GM12878 (cell line): ENCODE measurements around the gene WSCD1.

Experiments
- BHLHE40 ChIP-seq, 2 experiments: fragments of 450-650 bp in 1 of 2; IDR thresholded peaks; 2 replicates each; pipeline ENCODE4 v1.6.1; 2011 to 2017; ENCODE audit warnings: low read depth in 2 of 2, borderline replicate concordance in 1 of 2, improper control_type of control experiment in 1 of 2, low read length in 1 of 2, mild to moderate bottlenecking in 1 of 2
- CBX3 ChIP-seq: fragments of 200-600 bp; sonication (generic); IDR thresholded peaks from 2 replicates; pipeline ENCODE4 v1.6.1; 2016; ENCODE audit warnings: low read depth, borderline replicate concordance
- KDM1A ChIP-seq: fragments of 200-600 bp; sonication (generic); IDR thresholded peaks from 2 replicates; pipeline ENCODE4 v1.6.1; 2016; ENCODE audit warnings: borderline replicate concordance
- SIX5 ChIP-seq: IDR thresholded peaks from 2 replicates; pipeline ENCODE4 v1.6.1; 2011; ENCODE audit warnings: mild to moderate bottlenecking, low read depth, low read length, moderate library complexity; ENCODE audit not compliant: severe bottlenecking
- TF ChIP-seq, protein P1 (sequence below), 3 experiments: IDR thresholded peaks in 2 of 3; conservative IDR thresholded peaks in 1 of 3; 2 replicates each; pipeline ENCODE4 v1.5.1; 2011; ENCODE audit warnings: low read depth in 3 of 3, low read length in 3 of 3, mild to moderate bottlenecking in 3 of 3, control low read depth in 2 of 3, moderate library complexity in 2 of 3, inconsistent platforms in 1 of 3, mixed read lengths in 1 of 3; ENCODE audit not compliant: control insufficient read depth in 2 of 3, insufficient read depth in 1 of 3; ENCODE audit errors: extremely low read depth in 1 of 3
- TF ChIP-seq, protein P2 (sequence below): fragments of 450-650 bp; IDR thresholded peaks from 2 replicates; pipeline ENCODE4 v1.6.1; 2017; ENCODE audit warnings: antibody characterized with exemption, mild to moderate bottlenecking, moderate library complexity
- TF ChIP-seq, protein P3 (sequence below): IDR thresholded peaks from 2 replicates; pipeline ENCODE4 v1.6.1; 2011; ENCODE audit warnings: low read depth, low read length, improper control_type of control experiment, borderline replicate concordance

DNA sequence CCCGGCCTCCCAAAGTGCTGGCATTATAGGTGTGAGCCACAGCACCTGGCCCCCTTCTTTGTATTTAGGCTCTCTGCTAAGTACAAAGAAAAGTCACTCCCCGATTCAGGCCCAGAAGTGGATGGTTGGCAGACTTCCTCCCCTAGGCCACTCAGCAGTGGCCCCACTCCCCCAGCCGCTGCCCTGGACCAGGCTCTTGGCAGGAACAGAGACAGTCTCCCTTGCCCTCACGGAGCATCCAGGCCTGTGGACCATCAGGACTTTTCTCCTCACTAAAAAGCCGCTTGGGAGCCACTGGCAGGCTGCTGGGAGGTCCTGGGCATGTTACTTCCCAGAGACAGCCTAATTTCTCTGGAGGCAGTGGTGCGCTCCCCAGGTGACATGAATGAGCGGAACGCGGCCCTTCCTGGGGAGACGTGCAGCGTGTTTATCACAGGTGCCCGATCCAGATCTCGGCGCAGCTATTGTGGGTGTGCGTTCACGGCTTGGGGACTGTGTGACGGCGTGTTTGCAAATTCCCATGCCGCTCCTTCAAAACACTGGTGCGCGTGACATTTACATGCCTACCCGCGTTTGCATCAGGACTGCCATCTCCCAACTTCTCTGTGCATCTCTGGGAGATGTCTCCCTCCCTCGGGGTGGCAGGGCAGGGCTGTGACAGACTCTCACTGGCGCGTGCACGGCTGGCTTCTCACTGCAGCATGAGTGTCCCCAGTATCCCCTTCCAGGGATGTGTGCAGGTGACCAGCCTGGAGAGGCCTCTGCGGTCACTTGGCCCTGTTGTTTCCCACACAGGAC is 16.6 kb downstream of the WSCD1 start:
- TF ChIP-seq SIX5 (no peak), CBX3 (no peak), KDM1A (no peak), BHLHE40 (IDR thresholded peaks at IDR 0.05; ENCODE audit: borderline replicate concordance in 1 of 2, low read depth in 2 of 2, low read length in 1 of 2) (no peak)
- TF ChIP-seq, protein P1, sequence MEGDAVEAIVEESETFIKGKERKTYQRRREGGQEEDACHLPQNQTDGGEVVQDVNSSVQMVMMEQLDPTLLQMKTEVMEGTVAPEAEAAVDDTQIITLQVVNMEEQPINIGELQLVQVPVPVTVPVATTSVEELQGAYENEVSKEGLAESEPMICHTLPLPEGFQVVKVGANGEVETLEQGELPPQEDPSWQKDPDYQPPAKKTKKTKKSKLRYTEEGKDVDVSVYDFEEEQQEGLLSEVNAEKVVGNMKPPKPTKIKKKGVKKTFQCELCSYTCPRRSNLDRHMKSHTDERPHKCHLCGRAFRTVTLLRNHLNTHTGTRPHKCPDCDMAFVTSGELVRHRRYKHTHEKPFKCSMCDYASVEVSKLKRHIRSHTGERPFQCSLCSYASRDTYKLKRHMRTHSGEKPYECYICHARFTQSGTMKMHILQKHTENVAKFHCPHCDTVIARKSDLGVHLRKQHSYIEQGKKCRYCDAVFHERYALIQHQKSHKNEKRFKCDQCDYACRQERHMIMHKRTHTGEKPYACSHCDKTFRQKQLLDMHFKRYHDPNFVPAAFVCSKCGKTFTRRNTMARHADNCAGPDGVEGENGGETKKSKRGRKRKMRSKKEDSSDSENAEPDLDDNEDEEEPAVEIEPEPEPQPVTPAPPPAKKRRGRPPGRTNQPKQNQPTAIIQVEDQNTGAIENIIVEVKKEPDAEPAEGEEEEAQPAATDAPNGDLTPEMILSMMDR (IDR thresholded peaks at IDR 0.05 in 2 of 3, conservative IDR thresholded peaks at IDR 0.05 in 1 of 3; ENCODE audit: control insufficient read depth in 2 of 3, extremely low read depth in 1 of 3, insufficient read depth in 1 of 3, low read depth in 3 of 3, low read length in 3 of 3): no peak
- TF ChIP-seq, protein P2, sequence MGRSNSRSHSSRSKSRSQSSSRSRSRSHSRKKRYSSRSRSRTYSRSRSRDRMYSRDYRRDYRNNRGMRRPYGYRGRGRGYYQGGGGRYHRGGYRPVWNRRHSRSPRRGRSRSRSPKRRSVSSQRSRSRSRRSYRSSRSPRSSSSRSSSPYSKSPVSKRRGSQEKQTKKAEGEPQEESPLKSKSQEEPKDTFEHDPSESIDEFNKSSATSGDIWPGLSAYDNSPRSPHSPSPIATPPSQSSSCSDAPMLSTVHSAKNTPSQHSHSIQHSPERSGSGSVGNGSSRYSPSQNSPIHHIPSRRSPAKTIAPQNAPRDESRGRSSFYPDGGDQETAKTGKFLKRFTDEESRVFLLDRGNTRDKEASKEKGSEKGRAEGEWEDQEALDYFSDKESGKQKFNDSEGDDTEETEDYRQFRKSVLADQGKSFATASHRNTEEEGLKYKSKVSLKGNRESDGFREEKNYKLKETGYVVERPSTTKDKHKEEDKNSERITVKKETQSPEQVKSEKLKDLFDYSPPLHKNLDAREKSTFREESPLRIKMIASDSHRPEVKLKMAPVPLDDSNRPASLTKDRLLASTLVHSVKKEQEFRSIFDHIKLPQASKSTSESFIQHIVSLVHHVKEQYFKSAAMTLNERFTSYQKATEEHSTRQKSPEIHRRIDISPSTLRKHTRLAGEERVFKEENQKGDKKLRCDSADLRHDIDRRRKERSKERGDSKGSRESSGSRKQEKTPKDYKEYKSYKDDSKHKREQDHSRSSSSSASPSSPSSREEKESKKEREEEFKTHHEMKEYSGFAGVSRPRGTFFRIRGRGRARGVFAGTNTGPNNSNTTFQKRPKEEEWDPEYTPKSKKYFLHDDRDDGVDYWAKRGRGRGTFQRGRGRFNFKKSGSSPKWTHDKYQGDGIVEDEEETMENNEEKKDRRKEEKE: no peak
- TF ChIP-seq, protein P3, sequence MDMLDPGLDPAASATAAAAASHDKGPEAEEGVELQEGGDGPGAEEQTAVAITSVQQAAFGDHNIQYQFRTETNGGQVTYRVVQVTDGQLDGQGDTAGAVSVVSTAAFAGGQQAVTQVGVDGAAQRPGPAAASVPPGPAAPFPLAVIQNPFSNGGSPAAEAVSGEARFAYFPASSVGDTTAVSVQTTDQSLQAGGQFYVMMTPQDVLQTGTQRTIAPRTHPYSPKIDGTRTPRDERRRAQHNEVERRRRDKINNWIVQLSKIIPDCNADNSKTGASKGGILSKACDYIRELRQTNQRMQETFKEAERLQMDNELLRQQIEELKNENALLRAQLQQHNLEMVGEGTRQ: no peak
